Vagina (tissue), 2 donors: ENCODE measurements around the gene CCDC127. TPM values are rescaled to one million over a fixed set of nuclear protein-coding genes. Genes with fewer than 3 reads are reported as not detected.

Experiments
- DNase-seq, 2 donors: peaks; one replicate each; pipeline ENCODE4 v3.0.0-alpha.2; 2017; ENCODE audit errors: extremely low spot score in 2 of 2
- H3K27ac ChIP-seq: fragments of 200-600 bp; sonication (generic); one replicate; pipeline ENCODE4 v1.5.1; 2019
- H3K27me3 ChIP-seq: fragments of 200-600 bp; sonication (generic); one replicate; pipeline ENCODE4 v1.5.1; 2019
- H3K36me3 ChIP-seq, 2 donors: fragments of 200-600 bp; sonication (generic); one replicate each; pipeline ENCODE4 v1.5.1; 2017 to 2019
- H3K4me1 ChIP-seq: fragments of 200-600 bp; sonication (generic); one replicate; pipeline ENCODE4 v1.5.1; 2019
- H3K4me3 ChIP-seq, 2 donors: fragments of 200-600 bp; sonication (generic); 1 replicate in 1 of 2; 2 replicates in 1 of 2; pipeline ENCODE4 v1.5.1; 2016 to 2019
- H3K9me3 ChIP-seq: fragments of 200-600 bp; sonication (generic); one replicate; pipeline ENCODE4 v1.5.1; 2019
- CTCF ChIP-seq, 3 experiments: fragments of 450-650 bp in 2 of 3; fragments of 200-600 bp in 1 of 3; sonication (generic) in 1 of 3; IDR thresholded peaks; one replicate each; pipeline ENCODE4 v1.5.1; 2017 to 2019; ENCODE audit warnings: antibody characterized with exemption in 3 of 3, mild to moderate bottlenecking in 2 of 3, moderate library complexity in 2 of 3
- POLR2A ChIP-seq, 2 donors: fragments of 450-650 bp; IDR thresholded peaks; one replicate each; pipeline ENCODE4 v1.6.1; 2017; ENCODE audit warnings: antibody characterized with exemption in 2 of 2, mild to moderate bottlenecking in 2 of 2, moderate library complexity in 2 of 2
- POLR2AphosphoS5 ChIP-seq, 2 donors: sonication (generic); formaldehyde crosslinking; IDR thresholded peaks; one replicate each; pipeline ENCODE4 v1.9.0; 2017; ENCODE audit warnings: antibody characterized with exemption in 2 of 2, mild to moderate bottlenecking in 2 of 2, low read depth in 1 of 2; ENCODE audit not compliant: insufficient read depth in 1 of 2
- intact Hi-C: fragments of 100-400 bp; cut with DNase I; formaldehyde crosslinking; loops from one replicate; pipeline ENCODE4 v1.15.1; 2023
- total RNA-seq: library from RNA; depleted of rRNA; stranded (reverse); fragments of >200 nt; gene quantifications from one replicate; pipeline ENCODE4 v1.2.3, GENCODE V29; 2016

Gene CCDC127
- total RNA-seq, 1 donor from 2014 or later, result 4.2 TPM

GRCh38 chr5:163841-164240 lies 54.1 kb downstream of the CCDC127 start:
- Histone ChIP-seq H3K27me3 (no peaks in the 10 kb centered on the region), H3K36me3 (no peaks in the 10 kb centered on the region), H3K27ac (no peak overlapping the region), H3K4me1 (no peaks in the 10 kb centered on the region), H3K9me3 (no peaks in the 10 kb centered on the region), H3K4me3 (no peak overlapping the region)
- no peak for TF ChIP-seq POLR2AphosphoS5 (IDR thresholded peaks at IDR 0.05; ENCODE audit: insufficient read depth in 1 of 2, low read depth in 1 of 2)
- no peak for TF ChIP-seq POLR2A (IDR thresholded peaks at IDR 0.05)
- no peak for TF ChIP-seq CTCF (IDR thresholded peaks at IDR 0.05)
- intact Hi-C loops, result no loop called here
- DNase-seq, result no peak

GRCh38 chr5:163338-163620 lies 54.7 kb downstream of the CCDC127 start:
- Histone ChIP-seq H3K27ac (no peak overlapping the region), H3K9me3 (no peaks in the 10 kb centered on the region), H3K27me3 (no peaks in the 10 kb centered on the region), H3K36me3 (no peaks in the 10 kb centered on the region), H3K4me3 (no peak overlapping the region), H3K4me1 (no peaks in the 10 kb centered on the region)
- TF ChIP-seq POLR2AphosphoS5 (IDR thresholded peaks at IDR 0.05; ENCODE audit: insufficient read depth in 1 of 2, low read depth in 1 of 2) (no peak), POLR2A (IDR thresholded peaks at IDR 0.05) (no peak), CTCF (IDR thresholded peaks at IDR 0.05) (no peak)
- no peak for DNase-seq
- intact Hi-C loops, result no loop called here

GRCh38 chr5:162565-163337 lies 55.2 kb downstream of the CCDC127 start:
- intact Hi-C loops, result no loop called here
- Histone ChIP-seq H3K4me1 (no peaks in the 10 kb centered on the region), H3K27me3 (no peaks in the 10 kb centered on the region), H3K9me3 (no peaks in the 10 kb centered on the region), H3K36me3 (no peaks in the 10 kb centered on the region), H3K4me3 (no peak overlapping the region), H3K27ac (no peak overlapping the region)
- no peak for DNase-seq
- TF ChIP-seq POLR2A (IDR thresholded peaks at IDR 0.05) (no peak), POLR2AphosphoS5 (IDR thresholded peaks at IDR 0.05; ENCODE audit: insufficient read depth in 1 of 2, low read depth in 1 of 2) (no peak), CTCF (IDR thresholded peaks at IDR 0.05) (no peak)

GRCh38 chr5:162190-162564 lies 55.8 kb downstream of the CCDC127 start:
- Histone ChIP-seq H3K36me3 (no peaks in the 10 kb centered on the region), H3K27me3 (no peaks in the 10 kb centered on the region), H3K9me3 (no peaks in the 10 kb centered on the region), H3K27ac (no peak overlapping the region), H3K4me1 (no peaks in the 10 kb centered on the region), H3K4me3 (no peak overlapping the region)
- DNase-seq, result no peak
- no peak for TF ChIP-seq POLR2AphosphoS5 (IDR thresholded peaks at IDR 0.05; ENCODE audit: insufficient read depth in 1 of 2, low read depth in 1 of 2)
- TF ChIP-seq POLR2A (IDR thresholded peaks at IDR 0.05), result no peak
- TF ChIP-seq CTCF (IDR thresholded peaks at IDR 0.05), result no peak
- intact Hi-C loops, result no loop called here

- DNase-seq, result no peak
- no peak for TF ChIP-seq POLR2AphosphoS5 (IDR thresholded peaks at IDR 0.05; ENCODE audit: insufficient read depth in 1 of 2, low read depth in 1 of 2)
- no peak for TF ChIP-seq POLR2A (IDR thresholded peaks at IDR 0.05)
- TF ChIP-seq CTCF (IDR thresholded peaks at IDR 0.05), result no peak
- H3K27me3 ChIP-seq, result no peaks in the 10 kb centered on the region
- H3K27ac ChIP-seq, result no peak overlapping the region
- H3K36me3 ChIP-seq, result no peaks in the 10 kb centered on the region
- H3K4me1 ChIP-seq, result no peaks in the 10 kb centered on the region
- H3K9me3 ChIP-seq, result no peaks in the 10 kb centered on the region
- H3K4me3 ChIP-seq, result no peak overlapping the region
- intact Hi-C loops, result no loop called here
Measured at GRCh38 chr5:161803-162110, 56.2 kb downstream of the CCDC127 start.
